ENCODE measurements around the gene CAPZA3.

- TF ChIP-seq CTCF (IDR thresholded peaks at IDR 0.05; ENCODE audit: low read length) = no peak
- TF ChIP-seq EZH2 (optimal IDR thresholded peaks at IDR 0.05; ENCODE audit: low read depth, low read length) = no peak
Measured at GRCh38 chr12:18689771-18690170, 48.1 kb upstream of the CAPZA3 start.
